Measurements from ENCODE around the gene KRT27. TPM values are rescaled to one million over a fixed set of nuclear protein-coding genes. Genes with fewer than 3 reads are reported as not detected.

Gene KRT27
- total RNA-seq, 1 donor from 2014 or later, result not detected

DNA sequence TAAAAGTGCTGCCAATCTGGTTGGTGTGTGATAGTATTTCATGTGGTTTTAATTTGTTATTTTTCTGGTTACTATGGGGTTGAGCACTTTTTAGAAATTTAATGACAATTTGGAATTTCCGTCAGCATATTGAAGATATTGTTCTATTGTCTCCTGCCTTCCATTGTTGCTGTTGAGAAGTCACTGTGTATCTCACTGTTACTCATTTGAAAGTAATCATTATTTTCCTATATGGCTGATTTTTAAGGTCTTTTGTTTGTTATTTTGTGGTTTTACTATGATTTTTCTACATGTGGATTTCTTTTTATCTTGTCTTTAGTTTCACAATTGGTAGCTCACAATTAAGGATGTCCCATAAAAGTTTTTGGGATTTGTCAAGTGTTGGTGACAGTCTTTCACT lies 18.6 kb downstream of the KRT27 start:
- Histone ChIP-seq H3K9me3 (ENCODE audit: low read depth) (peaks cover 15% of the 10 kb centered on the region), H3F3A (ENCODE audit: low read depth) (no peaks in the 10 kb centered on the region), H3K36me3 (no peaks in the 10 kb centered on the region), H3K4me1 (no peaks in the 10 kb centered on the region), H3K4me3 (no peak overlapping the region), H4K20me1 (ENCODE audit: low read depth) (no peaks in the 10 kb centered on the region), H3K4me2 (no peak overlapping the region), H2AFZ (replicated peaks) (no peak overlapping the region), H3K27ac (no peak overlapping the region), H3K79me2 (ENCODE audit: low read depth) (no peaks in the 10 kb centered on the region), H3K27me3 (no peaks in the 10 kb centered on the region), H3K9ac (no peak overlapping the region)
- Mint-ChIP-seq H3K4me1 (no peaks in the 10 kb centered on the region), H3K9me3 (peaks cover 32% of the 10 kb centered on the region), H3K4me3 (no peak overlapping the region), H3K27ac (no peak overlapping the region), H3K36me3 (no peaks in the 10 kb centered on the region), H3K27me3 (ENCODE audit: insufficient read depth, low read depth) (no peaks in the 10 kb centered on the region)
- DNase-seq (ENCODE audit: low spot score), result no peak
- TF ChIP-seq EZH2 (IDR thresholded peaks at IDR 0.05) (no peak), EZH2phosphoT487 (IDR thresholded peaks at IDR 0.05) (no peak)
- TF ChIP-seq, protein P1, sequence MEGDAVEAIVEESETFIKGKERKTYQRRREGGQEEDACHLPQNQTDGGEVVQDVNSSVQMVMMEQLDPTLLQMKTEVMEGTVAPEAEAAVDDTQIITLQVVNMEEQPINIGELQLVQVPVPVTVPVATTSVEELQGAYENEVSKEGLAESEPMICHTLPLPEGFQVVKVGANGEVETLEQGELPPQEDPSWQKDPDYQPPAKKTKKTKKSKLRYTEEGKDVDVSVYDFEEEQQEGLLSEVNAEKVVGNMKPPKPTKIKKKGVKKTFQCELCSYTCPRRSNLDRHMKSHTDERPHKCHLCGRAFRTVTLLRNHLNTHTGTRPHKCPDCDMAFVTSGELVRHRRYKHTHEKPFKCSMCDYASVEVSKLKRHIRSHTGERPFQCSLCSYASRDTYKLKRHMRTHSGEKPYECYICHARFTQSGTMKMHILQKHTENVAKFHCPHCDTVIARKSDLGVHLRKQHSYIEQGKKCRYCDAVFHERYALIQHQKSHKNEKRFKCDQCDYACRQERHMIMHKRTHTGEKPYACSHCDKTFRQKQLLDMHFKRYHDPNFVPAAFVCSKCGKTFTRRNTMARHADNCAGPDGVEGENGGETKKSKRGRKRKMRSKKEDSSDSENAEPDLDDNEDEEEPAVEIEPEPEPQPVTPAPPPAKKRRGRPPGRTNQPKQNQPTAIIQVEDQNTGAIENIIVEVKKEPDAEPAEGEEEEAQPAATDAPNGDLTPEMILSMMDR (IDR thresholded peaks at IDR 0.05), result no peak

DNA sequence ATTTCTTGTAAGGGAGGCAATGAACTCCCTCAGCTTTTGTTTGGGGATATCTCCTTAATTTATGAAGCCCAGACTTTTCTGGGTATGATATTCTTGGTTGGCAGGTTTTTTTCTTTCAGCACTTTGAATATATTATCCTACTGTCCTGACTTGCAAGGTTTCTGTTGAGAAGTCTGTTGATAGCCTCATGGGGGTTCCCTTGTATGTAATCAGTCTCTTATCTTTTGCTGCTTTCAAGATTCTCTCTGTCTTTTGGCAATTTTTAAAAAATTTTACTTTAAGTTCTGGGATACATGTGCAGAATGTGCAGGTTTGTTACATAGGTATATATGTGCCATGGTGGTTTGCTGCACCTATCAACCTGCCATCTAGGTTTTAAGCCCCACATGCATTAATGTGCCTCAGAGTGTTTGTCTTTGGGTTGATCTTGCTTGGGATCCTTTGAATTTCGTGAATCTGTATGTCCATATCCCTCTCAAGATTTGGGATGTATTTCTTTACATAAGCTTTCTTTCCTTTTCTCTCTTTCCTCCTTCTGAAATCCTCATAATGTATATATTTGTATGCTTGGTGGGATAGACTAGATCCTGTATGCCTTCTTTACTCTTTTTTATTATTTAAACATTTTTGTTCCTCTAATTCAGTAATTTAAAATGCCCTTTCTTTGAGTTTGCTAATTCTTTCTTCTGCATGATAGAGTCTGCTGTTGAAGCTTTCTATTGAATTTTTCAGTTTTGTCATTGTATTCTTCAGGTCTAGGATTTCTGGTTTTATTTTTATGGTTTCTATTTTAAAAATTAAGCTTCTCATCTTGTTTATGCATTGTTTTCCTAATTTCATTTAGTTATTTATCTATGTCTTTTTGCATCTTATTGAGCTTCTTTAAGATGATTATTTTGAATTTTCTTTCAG lies 22.0 kb downstream of the KRT27 start:
- DNase-seq (ENCODE audit: low spot score), result no peak
- H2AFZ ChIP-seq (replicated peaks), result no peak overlapping the region
- Mint-ChIP-seq H3K27ac (no peak overlapping the region), H3K4me1 (no peaks in the 10 kb centered on the region), H3K36me3 (no peaks in the 10 kb centered on the region), H3K27me3 (ENCODE audit: insufficient read depth, low read depth) (no peaks in the 10 kb centered on the region), H3K9me3 (peaks cover 32% of the 10 kb centered on the region), H3K4me3 (no peak overlapping the region)
- H3K4me3 ChIP-seq, result no peak overlapping the region
- no peak overlapping the region for H3K27ac ChIP-seq
- no peaks in the 10 kb centered on the region for H3K4me1 ChIP-seq
- no peak overlapping the region for H3K4me2 ChIP-seq
- no peaks in the 10 kb centered on the region for H4K20me1 ChIP-seq (ENCODE audit: low read depth)
- peaks cover 20% of the 10 kb centered on the region for H3K9me3 ChIP-seq (ENCODE audit: low read depth)
- H3K79me2 ChIP-seq (ENCODE audit: low read depth), result no peaks in the 10 kb centered on the region
- H3K27me3 ChIP-seq, result no peaks in the 10 kb centered on the region
- TF ChIP-seq EZH2 (IDR thresholded peaks at IDR 0.05), result no peak
- no peaks in the 10 kb centered on the region for H3K36me3 ChIP-seq
- H3K9ac ChIP-seq, result no peak overlapping the region
- no peaks in the 10 kb centered on the region for H3F3A ChIP-seq (ENCODE audit: low read depth)

DNA sequence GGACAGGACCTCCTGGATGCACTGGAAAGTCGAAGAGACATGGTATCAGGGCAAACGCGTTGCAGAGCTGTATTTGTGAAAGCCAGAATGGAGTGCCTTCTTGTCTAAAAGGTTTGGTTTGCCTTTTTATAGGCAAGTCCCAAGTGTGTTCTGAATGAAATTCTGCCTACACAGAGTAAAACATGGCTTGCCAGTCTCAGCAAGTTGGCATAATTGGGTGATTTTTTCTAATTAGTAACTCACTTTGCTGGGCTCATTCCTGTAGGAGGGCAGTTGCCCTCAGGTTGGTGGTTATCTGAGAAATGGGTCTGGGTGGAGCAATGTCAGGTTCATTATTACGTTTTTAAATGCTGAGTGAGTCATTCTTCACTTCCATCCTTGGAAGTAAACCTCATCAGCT lies 27.1 kb downstream of the KRT27 start, which contains the start of gene KRT25:
KRT25 (minus strand) TSS at position 101 of the 400 bp plus-strand sequence; CDS start at position 41, 60 bp downstream.
- H3K36me3 Mint-ChIP-seq, result no peaks in the 10 kb centered on the region
- TF ChIP-seq EZH2phosphoT487 (IDR thresholded peaks at IDR 0.05), result no peak
- TF ChIP-seq, protein P1 (IDR thresholded peaks at IDR 0.05), result no peak
- TF ChIP-seq EZH2 (IDR thresholded peaks at IDR 0.05), result no peak

DNA sequence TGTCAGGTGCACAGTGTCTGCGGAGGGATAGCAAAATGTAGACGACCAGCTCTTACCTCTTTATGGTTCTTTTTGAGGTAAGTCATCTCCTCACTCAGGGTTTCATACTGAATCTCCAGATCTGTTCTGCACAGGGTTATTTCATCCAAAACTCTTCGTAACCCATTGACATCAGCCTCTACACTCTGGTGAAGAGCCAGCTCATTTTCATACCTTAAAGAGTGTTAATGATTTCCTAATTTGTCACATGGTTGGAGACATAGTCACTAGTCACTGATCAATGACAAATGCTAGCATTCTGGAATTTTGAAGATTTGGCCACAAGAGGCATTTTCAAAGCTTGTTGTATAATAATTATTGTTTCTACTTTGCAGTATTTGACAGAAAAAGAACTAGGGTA lies 28.5 kb downstream of the KRT27 start:
- Histone ChIP-seq H3K27me3 (peaks cover 8% of the 10 kb centered on the region), H2AFZ (replicated peaks) (no peak overlapping the region), H3K4me2 (no peak overlapping the region), H3K79me2 (ENCODE audit: low read depth) (no peaks in the 10 kb centered on the region), H3K9me3 (ENCODE audit: low read depth) (peaks cover 6% of the 10 kb centered on the region), H3K4me3 (no peak overlapping the region), H3K9ac (no peak overlapping the region), H4K20me1 (ENCODE audit: low read depth) (no peaks in the 10 kb centered on the region), H3K27ac (no peak overlapping the region), H3F3A (ENCODE audit: low read depth) (no peaks in the 10 kb centered on the region), H3K36me3 (no peaks in the 10 kb centered on the region), H3K4me1 (no peaks in the 10 kb centered on the region)
- no peaks in the 10 kb centered on the region for H3K9me3 Mint-ChIP-seq
- no peak for DNase-seq (ENCODE audit: low spot score)
- H3K27ac Mint-ChIP-seq, result no peak overlapping the region
- H3K4me3 Mint-ChIP-seq, result no peak overlapping the region
- H3K4me1 Mint-ChIP-seq, result no peaks in the 10 kb centered on the region
- H3K36me3 Mint-ChIP-seq, result no peaks in the 10 kb centered on the region
- H3K27me3 Mint-ChIP-seq (ENCODE audit: insufficient read depth, low read depth), result peaks cover 2% of the 10 kb centered on the region
- no peak for TF ChIP-seq EZH2 (IDR thresholded peaks at IDR 0.05)
- TF ChIP-seq, protein P1 (IDR thresholded peaks at IDR 0.05), result no peak
- no peak for TF ChIP-seq EZH2phosphoT487 (IDR thresholded peaks at IDR 0.05)

More for the DNA sequence above, 27.1 kb downstream of the KRT27 start, which contains the start of gene KRT25:
- no peak within 1 kb of the TSS for H3K27ac Mint-ChIP-seq
- Histone ChIP-seq H3K4me3 (no peak within 1 kb of the TSS), H3K27ac (no peak within 1 kb of the TSS), H3K79me2 (ENCODE audit: low read depth) (no peaks in the 10 kb centered on the region), H2AFZ (replicated peaks) (peak within 1 kb of the TSS; percentile 34), H4K20me1 (ENCODE audit: low read depth) (no peaks in the 10 kb centered on the region), H3K4me2 (no peak within 1 kb of the TSS), H3K9ac (no peak within 1 kb of the TSS), H3K9me3 (ENCODE audit: low read depth) (peaks cover 13% of the 10 kb centered on the region), H3K27me3 (peaks cover 3% of the 10 kb centered on the region), H3K36me3 (no peaks in the 10 kb centered on the region), H3F3A (ENCODE audit: low read depth) (no peaks in the 10 kb centered on the region), H3K4me1 (no peaks in the 10 kb centered on the region)
- H3K27me3 Mint-ChIP-seq (ENCODE audit: insufficient read depth, low read depth), result peaks cover 2% of the 10 kb centered on the region
- H3K9me3 Mint-ChIP-seq, result peaks cover 8% of the 10 kb centered on the region
- no peak for DNase-seq (ENCODE audit: low spot score)
- H3K4me3 Mint-ChIP-seq, result no peak within 1 kb of the TSS
- H3K4me1 Mint-ChIP-seq, result no peaks in the 10 kb centered on the region
